GM12865 (cell line): Measurements from ENCODE around the gene SHISAL1.

Experiments used
- DNase-seq: peaks from one replicate; pipeline ENCODE4 v3.0.0; 2010; ENCODE audit warnings: low read depth
- H3K4me3 ChIP-seq: 2 replicates; pipeline ENCODE4 v1.5.1; 2011; ENCODE audit warnings: mild to moderate bottlenecking, low read depth, low read length, control low read depth
- CTCF ChIP-seq: IDR thresholded peaks from 2 replicates; pipeline ENCODE4 v1.5.1; 2011; ENCODE audit warnings: low read length, control low read depth, low read depth, inconsistent platforms; ENCODE audit not compliant: insufficient read depth; ENCODE audit errors: missing control alignments

The SHISAL1 gene

GRCh38 chr22:44316393-44317122, 3.8 kb upstream of the SHISAL1 start:
- TF ChIP-seq CTCF: no peak
- no peak overlapping the region for H3K4me3 ChIP-seq
- no peak for DNase-seq

- no peak for DNase-seq
- no peak for TF ChIP-seq CTCF
- H3K4me3 ChIP-seq: no peak overlapping the region
Observed at GRCh38 chr22:44314425-44315067, 1.8 kb upstream of the SHISAL1 start.

- DNase-seq: no peak
- TF ChIP-seq CTCF: no peak
- no peak overlapping the region for H3K4me3 ChIP-seq
Observed at GRCh38 chr22:44313385-44314006, 745 bp upstream of the SHISAL1 start.

GRCh38 chr22:44311855-44312170, 938 bp downstream of the SHISAL1 start:
- no peak overlapping the region for H3K4me3 ChIP-seq
- DNase-seq: no peak
- TF ChIP-seq CTCF: no peak

GRCh38 chr22:44311104-44311854, 1.5 kb downstream of the SHISAL1 start:
- DNase-seq: no peak
- no peak overlapping the region for H3K4me3 ChIP-seq
- no peak for TF ChIP-seq CTCF

- TF ChIP-seq CTCF: no peak
- H3K4me3 ChIP-seq: no peak overlapping the region
- no peak for DNase-seq
Observed at GRCh38 chr22:44309647-44310046, 3.1 kb downstream of the SHISAL1 start.
